Mammary epithelial cell (primary cell): Measurements from ENCODE around the gene CFAP73.

Source experiments
- EZH2 ChIP-seq: IDR thresholded peaks from 2 replicates; pipeline ENCODE4 v1.6.1; 2012; ENCODE audit warnings: low read length, inconsistent platforms, borderline replicate concordance
- TF ChIP-seq, protein P1 (sequence below), 2 donors: IDR thresholded peaks in 1 of 2; conservative IDR thresholded peaks in 1 of 2; 2 replicates each; pipeline ENCODE4 v1.5.1; 2011 to 2012; ENCODE audit warnings: inconsistent platforms in 2 of 2, low read length in 2 of 2, mild to moderate bottlenecking in 2 of 2, control low read depth in 1 of 2, low read depth in 1 of 2; ENCODE audit not compliant: insufficient read depth in 1 of 2; ENCODE audit errors: extremely low read depth in 1 of 2

GRCh38 chr12:113172185-113172584, 22.7 kb downstream of the CFAP73 start:
- no peak for TF ChIP-seq EZH2
- TF ChIP-seq, protein P1, sequence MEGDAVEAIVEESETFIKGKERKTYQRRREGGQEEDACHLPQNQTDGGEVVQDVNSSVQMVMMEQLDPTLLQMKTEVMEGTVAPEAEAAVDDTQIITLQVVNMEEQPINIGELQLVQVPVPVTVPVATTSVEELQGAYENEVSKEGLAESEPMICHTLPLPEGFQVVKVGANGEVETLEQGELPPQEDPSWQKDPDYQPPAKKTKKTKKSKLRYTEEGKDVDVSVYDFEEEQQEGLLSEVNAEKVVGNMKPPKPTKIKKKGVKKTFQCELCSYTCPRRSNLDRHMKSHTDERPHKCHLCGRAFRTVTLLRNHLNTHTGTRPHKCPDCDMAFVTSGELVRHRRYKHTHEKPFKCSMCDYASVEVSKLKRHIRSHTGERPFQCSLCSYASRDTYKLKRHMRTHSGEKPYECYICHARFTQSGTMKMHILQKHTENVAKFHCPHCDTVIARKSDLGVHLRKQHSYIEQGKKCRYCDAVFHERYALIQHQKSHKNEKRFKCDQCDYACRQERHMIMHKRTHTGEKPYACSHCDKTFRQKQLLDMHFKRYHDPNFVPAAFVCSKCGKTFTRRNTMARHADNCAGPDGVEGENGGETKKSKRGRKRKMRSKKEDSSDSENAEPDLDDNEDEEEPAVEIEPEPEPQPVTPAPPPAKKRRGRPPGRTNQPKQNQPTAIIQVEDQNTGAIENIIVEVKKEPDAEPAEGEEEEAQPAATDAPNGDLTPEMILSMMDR (conservative IDR thresholded peaks at IDR 0.05 in 1 of 2, IDR thresholded peaks at IDR 0.05 in 1 of 2; ENCODE audit: extremely low read depth in 1 of 2, insufficient read depth in 1 of 2, low read depth in 1 of 2, low read length in 2 of 2): no peak
